Heart left ventricle (tissue), 16 donors: ENCODE data around the gene PLA2G12B. TPM values are rescaled to one million over a fixed set of nuclear protein-coding genes. Genes with fewer than 3 reads are reported as not detected.

Experiments
- ATAC-seq, 4 donors: fragments of 200-7000 bp; cut with Tn5 transposase; one replicate each; pipeline ENCODE4 v1.9.1; 2020 to 2022; ENCODE audit warnings: moderate library complexity in 4 of 4, mild to moderate bottlenecking in 3 of 4, moderate number of reproducible peaks in 1 of 4
- DNase-seq, 5 donors: peaks; one replicate each; pipeline ENCODE4 v3.0.0-alpha.2; 2020
- H3K27ac ChIP-seq, 12 donors: fragments of 200-600 bp; sonication (generic) in 4 of 12; one replicate each; pipeline versions ENCODE4 v1.5.0 to v1.8.0; 2016 to 2022; ENCODE audit warnings: mild to moderate bottlenecking in 2 of 12
- H3K27me3 ChIP-seq, 9 donors: fragments of 200-600 bp; sonication (generic) in 2 of 9; one replicate each; pipeline versions ENCODE4 v1.5.1 to v1.8.0; 2016 to 2022; ENCODE audit warnings: mild to moderate bottlenecking in 3 of 9
- H3K36me3 ChIP-seq, 9 donors: fragments of 200-600 bp; sonication (generic) in 2 of 9; one replicate each; pipeline versions ENCODE4 v1.5.0 to v1.8.0; 2018 to 2022; ENCODE audit warnings: mild to moderate bottlenecking in 2 of 9
- H3K4me1 ChIP-seq, 12 donors: fragments of 200-600 bp; sonication (generic) in 4 of 12; one replicate each; pipeline versions ENCODE4 v1.5.0 to v1.8.0; 2016 to 2022; ENCODE audit warnings: mild to moderate bottlenecking in 3 of 12
- H3K4me3 ChIP-seq, 12 donors: fragments of 200-600 bp; sonication (generic) in 4 of 12; one replicate each; pipeline versions ENCODE4 v1.5.0 to v1.8.0; 2017 to 2022; ENCODE audit warnings: mild to moderate bottlenecking in 9 of 12, moderate library complexity in 4 of 12
- H3K9me3 ChIP-seq, 12 donors: fragments of 200-600 bp; sonication (generic) in 4 of 12; one replicate each; pipeline versions ENCODE4 v1.5.0 to v1.8.0; 2016 to 2022; ENCODE audit warnings: mild to moderate bottlenecking in 1 of 12
- POLR2A ChIP-seq, 2 donors: fragments of 450-650 bp; IDR thresholded peaks; one replicate each; pipeline ENCODE4 v1.6.1; 2017; ENCODE audit warnings: antibody characterized with exemption in 2 of 2, mild to moderate bottlenecking in 2 of 2, moderate library complexity in 2 of 2
- WGBS, 4 donors: extraction: QIAGEN DNeasy Blood & Tissue Kit in 2 of 4; methylation state at CpG; one replicate each; pipeline versions ENCODE4 v1.1.5 to v1.1.7; 2013 to 2018; 5-methylcytosine and 5-hydroxymethylcytosine counted together
- intact Hi-C, 10 donors: fragments of 100-400 bp; cut with DNase I; formaldehyde crosslinking; loops; one replicate each; pipeline versions ENCODE4 v1.11.1 to v1.14.2; 2022
- polyA plus RNA-seq, 2 donors: library from polyadenylated mRNA; stranded (reverse); fragments of 200-250 nt; gene quantifications; one replicate each; pipeline ENCODE4 v1.2.3, GENCODE V29; 2013
- total RNA-seq, 9 donors: library from RNA; depleted of rRNA in 2 of 9; stranded (reverse); fragments of >200 nt in 2 of 9; fragmentation: NEBNext Ultra II Directional in 3 of 9; extraction: Animal tissue kit (Norgen Biotek cat#: 25700) in 3 of 9; gene quantifications; one replicate each; pipeline versions ENCODE4 v1.1.0 to v1.2.4, GENCODE V29; 2016 to 2023
- TF ChIP-seq, protein P1 (sequence below), 12 donors: fragments of 200-600 bp; sonication (generic) in 4 of 12; IDR thresholded peaks; one replicate each; pipeline versions ENCODE4 v1.5.0 to v1.8.0; 2018 to 2022; ENCODE audit warnings: antibody characterized with exemption in 12 of 12, mild to moderate bottlenecking in 5 of 12
- donor health status: ischemic (EF 13 %, LVEDD 7.1; RV severe dilation, severe dysfunction).
- donor health status: healthy with polysubstance abuse.
- donor health status: DM: no; HTN: yes; CAD: no.
- donor health status: DM: no; HTN: no; CAD: no.
- donor health status: ischemic (EF 25% LVEDD 6.9; RV normal size, moderate dysfunction).
- donor health status: ischemic (EF 25% LVEDD 5.7; RV mildly dilated, moderate dysfunction).
- donor health status: healthy.
- donor health status: DM: yes; HTN: yes; CAD: no.
- donor health status: ischemic (EF 35%, LVEDD 5.7; RV mildly dilated, moderate dysfunction).
- donor health status: nonischemic (EF 11% LVEDD 7.7; RV severe dilation, severe dysfunction).
- donor health status: DM: yes; HTN: yes; CAD: no.
- donor health status: PGD.
- donor health status: ischemic (EF 29% LVEDD 5.4; RV normal size, mild dysfunction).
- donor health status: nonischemic (EF 23%, LVEDD 6.1; RV moderate dilation, normal function).

The PLA2G12B gene
- total and polyA plus RNA-seq, 11 donors = 0.19 to 0.56 (median 0.23) TPM; not detected in 6

DNA sequence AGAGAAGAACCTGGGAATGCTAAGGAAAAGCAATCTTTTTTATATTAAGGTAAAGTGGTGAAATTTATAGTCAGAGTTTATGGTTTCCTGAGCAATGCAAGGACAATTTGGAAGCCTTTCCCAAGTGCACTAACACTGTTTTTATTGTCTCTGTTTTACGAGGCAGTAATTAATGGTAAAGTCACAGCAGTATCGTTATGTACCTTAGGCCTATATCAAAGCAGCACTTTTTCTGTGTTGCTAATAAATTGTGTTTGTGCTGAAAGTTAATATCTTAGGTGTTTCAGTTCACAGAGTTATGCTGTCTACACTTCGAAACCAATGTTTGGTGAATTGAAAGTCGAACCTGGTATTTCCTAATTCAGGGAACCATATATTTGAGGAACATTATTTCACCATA lies 41.9 kb downstream of the PLA2G12B start:
- TF ChIP-seq, protein P1, sequence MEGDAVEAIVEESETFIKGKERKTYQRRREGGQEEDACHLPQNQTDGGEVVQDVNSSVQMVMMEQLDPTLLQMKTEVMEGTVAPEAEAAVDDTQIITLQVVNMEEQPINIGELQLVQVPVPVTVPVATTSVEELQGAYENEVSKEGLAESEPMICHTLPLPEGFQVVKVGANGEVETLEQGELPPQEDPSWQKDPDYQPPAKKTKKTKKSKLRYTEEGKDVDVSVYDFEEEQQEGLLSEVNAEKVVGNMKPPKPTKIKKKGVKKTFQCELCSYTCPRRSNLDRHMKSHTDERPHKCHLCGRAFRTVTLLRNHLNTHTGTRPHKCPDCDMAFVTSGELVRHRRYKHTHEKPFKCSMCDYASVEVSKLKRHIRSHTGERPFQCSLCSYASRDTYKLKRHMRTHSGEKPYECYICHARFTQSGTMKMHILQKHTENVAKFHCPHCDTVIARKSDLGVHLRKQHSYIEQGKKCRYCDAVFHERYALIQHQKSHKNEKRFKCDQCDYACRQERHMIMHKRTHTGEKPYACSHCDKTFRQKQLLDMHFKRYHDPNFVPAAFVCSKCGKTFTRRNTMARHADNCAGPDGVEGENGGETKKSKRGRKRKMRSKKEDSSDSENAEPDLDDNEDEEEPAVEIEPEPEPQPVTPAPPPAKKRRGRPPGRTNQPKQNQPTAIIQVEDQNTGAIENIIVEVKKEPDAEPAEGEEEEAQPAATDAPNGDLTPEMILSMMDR (IDR thresholded peaks at IDR 0.05) = no peak
- no peak for TF ChIP-seq POLR2A (IDR thresholded peaks at IDR 0.05)
- ATAC-seq (no peak), DNase-seq (no peak)
- H3K4me3 ChIP-seq = no peak overlapping the region
- no peaks in the 10 kb centered on the region for H3K27me3 ChIP-seq
- H3K9me3 ChIP-seq = no peaks in the 10 kb centered on the region
- no peaks in the 10 kb centered on the region for H3K36me3 ChIP-seq
- peaks cover 0 to 3% (median 0%) of the 10 kb centered on the region in 12 donors for H3K4me1 ChIP-seq
- WGBS, 4 donors = 92 to 96% (median 95%) methylated on average over 4 of the region's 4 CpGs
- no peak overlapping the region for H3K27ac ChIP-seq
- intact Hi-C loops = no loop called here

DNA sequence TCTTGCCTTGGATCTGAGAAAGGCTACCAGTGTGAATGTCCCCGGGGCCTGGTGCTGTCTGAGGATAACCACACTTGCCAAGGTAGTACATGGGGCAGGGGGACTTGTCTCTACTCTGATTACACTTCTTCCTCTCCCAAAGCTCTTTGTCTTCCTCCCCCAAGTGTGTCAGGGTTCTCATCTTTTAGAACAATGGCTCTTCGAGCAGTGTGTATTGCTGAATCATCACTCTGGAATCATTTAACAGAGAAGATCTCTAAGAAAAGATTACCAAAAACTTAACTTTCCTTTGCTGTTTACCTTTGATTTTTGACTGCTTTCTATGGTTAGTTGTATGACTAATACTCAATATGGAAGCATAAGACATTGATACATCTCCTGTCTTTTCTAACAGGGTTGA lies 42.8 kb downstream of the PLA2G12B start:
- TF ChIP-seq, protein P1 (IDR thresholded peaks at IDR 0.05) = no peak
- TF ChIP-seq POLR2A (IDR thresholded peaks at IDR 0.05) = no peak
- Histone ChIP-seq H3K27ac (no peak overlapping the region), H3K9me3 (no peaks in the 10 kb centered on the region), H3K36me3 (no peaks in the 10 kb centered on the region), H3K4me1 (no peaks in the 10 kb centered on the region), H3K27me3 (no peaks in the 10 kb centered on the region), H3K4me3 (no peak overlapping the region)
- ATAC-seq (no peak), DNase-seq (no peak)
- intact Hi-C loops = no loop called here
- WGBS, 4 donors = 93 to 98% (median 96%) methylated on average over 2 of the region's 2 CpGs

DNA sequence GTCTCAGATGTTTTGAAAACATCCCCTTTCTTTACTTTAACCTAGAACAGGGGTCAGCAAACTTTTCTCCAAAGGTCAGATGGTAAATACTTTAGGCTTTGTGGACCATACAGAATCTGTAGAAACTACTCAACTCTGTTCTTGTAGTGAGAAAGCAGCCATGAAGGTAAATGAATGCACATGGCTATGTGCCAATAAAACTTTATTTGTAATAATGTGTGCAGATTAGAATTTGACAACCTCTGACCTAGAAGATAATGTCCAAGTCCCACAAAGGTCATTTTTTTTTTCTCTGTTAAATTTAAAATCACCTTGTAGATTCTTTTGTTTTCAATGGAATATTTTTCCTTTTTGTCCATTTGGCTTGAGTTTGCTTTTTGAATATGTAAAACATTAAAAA lies 43.9 kb downstream of the PLA2G12B start:
- Histone ChIP-seq H3K4me1 (no peaks in the 10 kb centered on the region), H3K27ac (no peak overlapping the region), H3K27me3 (no peaks in the 10 kb centered on the region), H3K36me3 (no peaks in the 10 kb centered on the region), H3K9me3 (no peaks in the 10 kb centered on the region), H3K4me3 (no peak overlapping the region)
- intact Hi-C loops = no loop called here
- ATAC-seq (no peak), DNase-seq (no peak)
- no peak for TF ChIP-seq POLR2A (IDR thresholded peaks at IDR 0.05)
- TF ChIP-seq, protein P1 (IDR thresholded peaks at IDR 0.05) = no peak

DNA sequence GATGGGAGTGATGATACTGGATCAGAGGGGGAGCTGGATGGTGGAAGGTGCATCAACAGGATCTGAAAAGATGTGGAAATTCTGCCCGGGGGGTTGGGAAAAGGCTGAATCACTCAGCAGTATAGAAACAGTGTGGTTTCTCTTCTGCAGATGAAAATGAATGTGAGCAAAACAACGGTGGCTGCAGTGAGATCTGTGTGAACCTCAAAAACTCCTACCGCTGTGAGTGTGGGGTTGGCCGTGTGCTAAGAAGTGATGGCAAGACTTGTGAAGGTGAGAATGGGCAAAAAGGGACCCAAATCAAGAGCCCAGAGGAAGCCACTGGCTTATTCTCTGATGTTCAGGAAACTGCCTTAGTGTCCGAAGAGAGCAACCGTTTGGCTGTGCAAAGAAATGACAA lies 48.2 kb downstream of the PLA2G12B start:
- WGBS, 4 donors = 89 to 93% (median 92%) methylated on average over 6 of the region's 6 CpGs
- intact Hi-C loops = no loop called here

More for the DNA sequence above, 48.2 kb downstream of the PLA2G12B start:
- DNase-seq (no peak), ATAC-seq (no peak)
- H3K36me3 ChIP-seq = no peaks in the 10 kb centered on the region
- H3K4me3 ChIP-seq = no peak overlapping the region
- TF ChIP-seq POLR2A (IDR thresholded peaks at IDR 0.05) = no peak
- TF ChIP-seq, protein P1 (IDR thresholded peaks at IDR 0.05) = no peak
- H3K9me3 ChIP-seq = no peaks in the 10 kb centered on the region
- H3K27me3 ChIP-seq = no peaks in the 10 kb centered on the region
- H3K4me1 ChIP-seq = no peaks in the 10 kb centered on the region
- H3K27ac ChIP-seq = no peak overlapping the region
